ENCODE results near the gene CRLF1. TPM values are rescaled to one million over a fixed set of nuclear protein-coding genes. Genes with fewer than 3 reads are reported as not detected.

CRLF1 gene
- total RNA-seq, 1 donor from 2014 or later = 4.5 TPM

Other genes with a start within 250 kb of the CRLF1 start
- 8.3 TPM for gene GDF15, start 220.6 kb downstream of the CRLF1 start, total RNA-seq
- gene LRRC25, start 209.2 kb downstream of the CRLF1 start, total RNA-seq = 8.2 TPM
- 82.5 TPM for gene SSBP4, start 187.4 kb downstream of the CRLF1 start, total RNA-seq
- 112 TPM for gene ISYNA1, start 168.7 kb downstream of the CRLF1 start, total RNA-seq
- gene ELL, start 84.7 kb downstream of the CRLF1 start, total RNA-seq = 28.9 TPM
- gene FKBP8, start 63.2 kb downstream of the CRLF1 start, total RNA-seq = 296 TPM
- 97.2 TPM for gene KXD1, start 48.9 kb downstream of the CRLF1 start, total RNA-seq
- 779 TPM for gene UBA52, start 34.9 kb downstream of the CRLF1 start, total RNA-seq
- 58.1 TPM for gene REX1BD, start 18.0 kb downstream of the CRLF1 start, total RNA-seq
- 1.2 TPM for gene TMEM59L, start 6.1 kb upstream of the CRLF1 start, total RNA-seq
- gene KLHL26, start 30.2 kb upstream of the CRLF1 start, total RNA-seq = 26.1 TPM
- gene CRTC1, start 76.9 kb upstream of the CRLF1 start, total RNA-seq = 17.5 TPM
- gene COMP, start 184.5 kb upstream of the CRLF1 start, total RNA-seq = 7.6 TPM
- 57.8 TPM for gene UPF1, start 225.2 kb upstream of the CRLF1 start, total RNA-seq